Raji (cell line): ENCODE results near the gene C2orf92.

Experiments used
- POLR2A ChIP-seq: IDR thresholded peaks from 2 replicates; pipeline ENCODE4 v1.6.1; 2011; ENCODE audit warnings: low read depth, low read length, control low read depth; ENCODE audit not compliant: insufficient read depth

Gene C2orf92

GRCh38 chr2:97675430-97676113 lies 6.1 kb downstream of the C2orf92 start:
- TF ChIP-seq POLR2A, result no peak

- TF ChIP-seq POLR2A, result no peak
Measured at GRCh38 chr2:97676620-97677019, 7.1 kb downstream of the C2orf92 start.

GRCh38 chr2:97677480-97677879 lies 8.0 kb downstream of the C2orf92 start:
- no peak for TF ChIP-seq POLR2A

- TF ChIP-seq POLR2A, result no peak
Measured at GRCh38 chr2:97678298-97678697, 8.8 kb downstream of the C2orf92 start.

- TF ChIP-seq POLR2A, result no peak
Measured at GRCh38 chr2:97688062-97688827, 18.7 kb downstream of the C2orf92 start.

GRCh38 chr2:97691166-97691565 lies 21.7 kb downstream of the C2orf92 start:
- TF ChIP-seq POLR2A, result no peak

GRCh38 chr2:97693476-97693875 lies 24.0 kb downstream of the C2orf92 start:
- TF ChIP-seq POLR2A, result no peak

GRCh38 chr2:97695744-97696143 lies 26.2 kb downstream of the C2orf92 start:
- TF ChIP-seq POLR2A, result no peak

- no peak for TF ChIP-seq POLR2A
Measured at GRCh38 chr2:97697252-97698235, 28.0 kb downstream of the C2orf92 start.

GRCh38 chr2:97698530-97698929 lies 29.0 kb downstream of the C2orf92 start:
- no peak for TF ChIP-seq POLR2A

GRCh38 chr2:97699765-97700444 lies 30.4 kb downstream of the C2orf92 start:
- no peak for TF ChIP-seq POLR2A

- no peak for TF ChIP-seq POLR2A
Measured at GRCh38 chr2:97701186-97701585, 31.7 kb downstream of the C2orf92 start.

- no peak for TF ChIP-seq POLR2A
Measured at GRCh38 chr2:97701851-97702465, 32.4 kb downstream of the C2orf92 start.

- no peak for TF ChIP-seq POLR2A
Measured at GRCh38 chr2:97702731-97703470, 33.4 kb downstream of the C2orf92 start.
